SU-DHL-6 (cell line): ENCODE measurements around the gene RAP1A.

Experiments
- H2AFZ ChIP-seq: fragments of 200-600 bp; sonication (generic); 2 replicates; pipeline ENCODE4 v1.6.1; 2014; ENCODE audit warnings: low read depth, mild to moderate bottlenecking, moderate library complexity, mixed read lengths, antibody characterized with exemption, low read length; ENCODE audit not compliant: severe bottlenecking
- H3F3A ChIP-seq: fragments of 200-600 bp; shearing (Covaris generic); 2 replicates; pipeline ENCODE4 v1.6.0; 2016; ENCODE audit warnings: antibody characterized with exemption, mild to moderate bottlenecking; ENCODE audit not compliant: insufficient read depth
- H3K27ac ChIP-seq: fragments of 200-600 bp; sonication (generic); 2 replicates; pipeline ENCODE4 v1.5.1; 2016; ENCODE audit warnings: low read depth, mild to moderate bottlenecking, low read length, moderate library complexity, mixed read lengths
- H3K27me3 ChIP-seq: fragments of 200-600 bp; sonication (generic), shearing (Covaris generic); 2 replicates; pipeline ENCODE4 v1.6.0; 2014; ENCODE audit warnings: mild to moderate bottlenecking, low read length
- H3K36me3 ChIP-seq: fragments of 200-600 bp; sonication (generic); 2 replicates; pipeline ENCODE4 v1.6.1; 2014; ENCODE audit warnings: mild to moderate bottlenecking, low read length, mixed read lengths
- H3K4me2 ChIP-seq: fragments of 300-600, 200-600 bp; shearing (Covaris generic), sonication (generic); 2 replicates; pipeline ENCODE4 v1.6.0; 2014; ENCODE audit warnings: low read length, low read depth, mild to moderate bottlenecking; ENCODE audit not compliant: poor library complexity, severe bottlenecking
- H3K4me3 ChIP-seq: fragments of 200-600 bp; sonication (generic); 2 replicates; pipeline ENCODE4 v1.5.1; 2014; ENCODE audit warnings: antibody characterized with exemption, low read length, mild to moderate bottlenecking, mixed read lengths; ENCODE audit not compliant: insufficient read depth, poor library complexity, severe bottlenecking
- H3K79me2 ChIP-seq: fragments of 200-600 bp; sonication (generic); 2 replicates; pipeline ENCODE4 v1.6.1; 2014; ENCODE audit warnings: mild to moderate bottlenecking, low read length, moderate library complexity; ENCODE audit not compliant: insufficient read depth
- H3K9ac ChIP-seq: fragments of 200-600 bp; sonication (generic); 2 replicates; pipeline ENCODE4 v1.7.0; 2014; ENCODE audit warnings: mild to moderate bottlenecking, low read length
- H3K9me2 ChIP-seq: fragments of 200-600 bp; sonication (generic); replicated peaks from 2 replicates; pipeline ENCODE4 v1.6.1; 2014; ENCODE audit warnings: low read length; ENCODE audit not compliant: insufficient read depth
- H3K9me3 ChIP-seq: fragments of 200-600 bp; sonication (generic); 2 replicates; pipeline ENCODE4 v1.6.1; 2014; ENCODE audit warnings: low read length, mixed read lengths; ENCODE audit not compliant: insufficient read depth
- H4K20me1 ChIP-seq: fragments of 200-600 bp; sonication (generic); 2 replicates; pipeline ENCODE4 v1.6.1; 2014; ENCODE audit warnings: low read depth, mild to moderate bottlenecking, antibody characterized with exemption, low read length, moderate library complexity, mixed read lengths
- CTCF ChIP-seq: fragments of 200-600 bp; sonication (generic); IDR thresholded peaks from one replicate; pipeline ENCODE4 v1.5.1; 2017; ENCODE audit warnings: antibody characterized with exemption, mild to moderate bottlenecking, low read length, moderate library complexity; ENCODE audit not compliant: insufficient read depth, poor library complexity, severe bottlenecking
- EZH2phosphoT487 ChIP-seq: fragments of 200-600 bp; sonication (generic), shearing (Covaris generic); conservative IDR thresholded peaks from 2 replicates; pipeline ENCODE4 v1.6.1; 2018; ENCODE audit warnings: mild to moderate bottlenecking, antibody characterized with exemption, low read length, moderate library complexity, mixed read lengths

The RAP1A gene

GRCh38 chr1:111618961-111619634 lies 491 bp upstream of the RAP1A start:
- H2AFZ ChIP-seq = peak overlapping the region; percentile 93
- H3K36me3 ChIP-seq = 0 out of 2 replicates have a peak, but pooled peaks cover 3% of the 10 kb centered on the region
- peak overlapping the region; percentile 72 for H3K4me2 ChIP-seq
- peak overlapping the region; percentile 92 for H3K9ac ChIP-seq
- H3K27me3 ChIP-seq = no peaks in the 10 kb centered on the region
- H3F3A ChIP-seq = peaks cover 16% of the 10 kb centered on the region; the same call in 1 of the 2 replicates
- peaks cover 43% of the 10 kb centered on the region for H3K79me2 ChIP-seq
- no peaks in the 10 kb centered on the region for H3K9me3 ChIP-seq
- H4K20me1 ChIP-seq = peaks cover 12% of the 10 kb centered on the region
- TF ChIP-seq EZH2phosphoT487 = no peak
- TF ChIP-seq CTCF = no peak
- peak overlapping the region; percentile 93 for H3K4me3 ChIP-seq
- H3K9me2 ChIP-seq = no peaks in the 10 kb centered on the region
- 0 out of 2 replicates have a peak overlapping the region, but pooled peaks have one; percentile 20 for H3K27ac ChIP-seq

GRCh38 chr1:111620441-111620971 lies 917 bp downstream of the RAP1A start:
- H3K4me3 ChIP-seq = peak overlapping the region; percentile 93
- H3K4me2 ChIP-seq = peak overlapping the region; percentile 93
- peaks cover 27% of the 10 kb centered on the region; the same call in 1 of the 2 replicates for H3F3A ChIP-seq
- peak overlapping the region; percentile 46 for H3K27ac ChIP-seq
- H2AFZ ChIP-seq = no peak overlapping the region
- peak overlapping the region; percentile 92 for H3K9ac ChIP-seq
- 0 out of 2 replicates have a peak, but pooled peaks cover 3% of the 10 kb centered on the region for H3K36me3 ChIP-seq
- TF ChIP-seq EZH2phosphoT487 = no peak
- no peak for TF ChIP-seq CTCF
- H3K79me2 ChIP-seq = peaks cover 57% of the 10 kb centered on the region
- H3K9me3 ChIP-seq = no peaks in the 10 kb centered on the region
- no peaks in the 10 kb centered on the region for H3K9me2 ChIP-seq
- H3K27me3 ChIP-seq = no peaks in the 10 kb centered on the region
- H4K20me1 ChIP-seq = peaks cover 23% of the 10 kb centered on the region

- Histone ChIP-seq H2AFZ (no peak overlapping the region), H3K27ac (peak overlapping the region; percentile 46), H3K4me2 (peak overlapping the region; percentile 93), H3K9ac (peak overlapping the region; percentile 92), H3K36me3 (0 out of 2 replicates have a peak, but pooled peaks cover 3% of the 10 kb centered on the region), H3K27me3 (no peaks in the 10 kb centered on the region), H4K20me1 (peaks cover 23% of the 10 kb centered on the region), H3K9me2 (no peaks in the 10 kb centered on the region), H3K4me3 (peak overlapping the region; percentile 93), H3K79me2 (peaks cover 63% of the 10 kb centered on the region), H3F3A (peaks cover 32% of the 10 kb centered on the region; the same call in 1 of the 2 replicates), H3K9me3 (no peaks in the 10 kb centered on the region)
- TF ChIP-seq CTCF = no peak
- TF ChIP-seq EZH2phosphoT487 = no peak
Observed at GRCh38 chr1:111621050-111621449, 1.5 kb downstream of the RAP1A start.
